Endothelial cell of umbilical vein (primary cell): Measurements from ENCODE around the gene PLB1. TPM values are rescaled to one million over a fixed set of nuclear protein-coding genes. Genes with fewer than 3 reads are reported as not detected.

Source experiments
- BruUV-seq: library from RNA; stranded (reverse); fragments of 400-500 nt; replicated peaks from 2 replicates; lab custom pipeline; 2021; lab: Mats Ljungman, UMichigan
- CTCF ChIA-PET: fragments of 300-600, 350-600 bp; sonication (Branson Sonifier 250); formaldehyde crosslinking; loops from one replicate; lab custom pipeline; 2021; ENCODE audit warnings: antibody characterized with exemption, inconsistent platforms; lab: Charles Lee
- POLR2A ChIA-PET: fragments of 300-600, 350-600 bp; sonication (Branson Sonifier 250); formaldehyde crosslinking; loops from one replicate; lab custom pipeline; 2021; ENCODE audit warnings: antibody characterized with exemption, inconsistent platforms; lab: Charles Lee
- DNase-seq: peaks from one replicate; pipeline ENCODE4 v3.0.0-alpha.2; 2011; ENCODE audit warnings: low read depth, low spot score
- FAIRE-seq: peaks from 2 replicates; lab custom pipeline; 2011; peaks lifted over from hg19 to GRCh38; lab: Jason Lieb, UNC
- H2AFZ ChIP-seq: 2 replicates; pipeline ENCODE4 v1.6.0; 2012; ENCODE audit warnings: low read depth, low read length, control low read depth, inconsistent platforms
- H3K27ac ChIP-seq: 2 replicates; pipeline ENCODE4 v1.5.1; 2011; ENCODE audit warnings: low read depth, mild to moderate bottlenecking, control low read depth, low read length, moderate library complexity; ENCODE audit not compliant: insufficient read depth
- H3K27me3 ChIP-seq, 2 experiments: 2 replicates each; pipeline versions ENCODE4 v1.6.0 to v1.6.1; 2011; ENCODE audit warnings: low read length in 2 of 2, mixed read lengths in 1 of 2; ENCODE audit not compliant: control insufficient read depth in 2 of 2, insufficient read depth in 2 of 2
- H3K36me3 ChIP-seq, 2 experiments: 2 replicates in 1 of 2; 3 replicates in 1 of 2; pipeline ENCODE4 v1.5.1; 2011; ENCODE audit warnings: low read length in 2 of 2, mild to moderate bottlenecking in 1 of 2, moderate library complexity in 1 of 2; ENCODE audit not compliant: control insufficient read depth in 2 of 2, insufficient read depth in 2 of 2; ENCODE audit errors: extremely low read depth in 1 of 2
- H3K4me1 ChIP-seq: 3 replicates; pipeline ENCODE4 v1.5.1; 2011; ENCODE audit warnings: mild to moderate bottlenecking, low read length; ENCODE audit not compliant: control insufficient read depth, insufficient read depth; ENCODE audit errors: extremely low read depth
- H3K4me2 ChIP-seq: 2 replicates; pipeline ENCODE4 v1.6.1; 2011; ENCODE audit warnings: low read length, control low read depth, mixed read lengths; ENCODE audit not compliant: insufficient read depth
- H3K4me3 ChIP-seq, 3 experiments: fragments of 200-600 bp in 1 of 3; sonication (generic), shearing (Covaris generic) in 1 of 3; replicated peaks in 1 of 3; 2 replicates each; pipeline ENCODE4 v1.5.1; 2011 to 2016; ENCODE audit warnings: control low read depth in 3 of 3, low read length in 3 of 3, mild to moderate bottlenecking in 2 of 3, inconsistent platforms in 1 of 3, low read depth in 1 of 3, moderate library complexity in 1 of 3; ENCODE audit not compliant: insufficient read depth in 1 of 3
- H3K79me2 ChIP-seq: 2 replicates; pipeline ENCODE4 v1.6.0; 2012; ENCODE audit warnings: low read length, inconsistent platforms; ENCODE audit not compliant: control insufficient read depth, insufficient read depth
- H3K9ac ChIP-seq: replicated peaks from 2 replicates; pipeline ENCODE3; 2011; ENCODE audit warnings: low read length, control low read depth; ENCODE audit not compliant: insufficient read depth; ENCODE audit errors: extremely low read depth
- H3K9me1 ChIP-seq: replicated peaks from 3 replicates; pipeline ENCODE4 v1.6.0; 2011; ENCODE audit warnings: mild to moderate bottlenecking, low read length; ENCODE audit not compliant: control insufficient read depth, insufficient read depth; ENCODE audit errors: extremely low read depth
- H3K9me3 ChIP-seq: replicated peaks from 2 replicates; pipeline ENCODE4 v1.5.1; 2012; ENCODE audit warnings: low read length, inconsistent platforms; ENCODE audit not compliant: control insufficient read depth, insufficient read depth
- H4K20me1 ChIP-seq: replicated peaks from 2 replicates; pipeline ENCODE3; 2011; ENCODE audit warnings: mild to moderate bottlenecking, low read length; ENCODE audit not compliant: control insufficient read depth, insufficient read depth; ENCODE audit errors: extremely low read depth
- CTCF ChIP-seq, 2 donors: IDR thresholded peaks; 1 replicate in 1 of 2; 2 replicates in 1 of 2; pipeline ENCODE4 v1.5.1; 2011; ENCODE audit warnings: low read length in 2 of 2, mild to moderate bottlenecking in 2 of 2, moderate library complexity in 2 of 2, control low read depth in 1 of 2, inconsistent platforms in 1 of 2, low read depth in 1 of 2; ENCODE audit not compliant: insufficient read depth in 1 of 2; ENCODE audit errors: extremely low read depth in 1 of 2
- EZH2 ChIP-seq: IDR thresholded peaks from 2 replicates; pipeline ENCODE4 v1.6.1; 2012; ENCODE audit warnings: borderline replicate concordance, low read depth, mild to moderate bottlenecking, moderate library complexity, low read length, inconsistent platforms; ENCODE audit not compliant: severe bottlenecking
- FOS ChIP-seq: IDR thresholded peaks from 2 replicates; pipeline ENCODE4 v1.6.1; 2011; ENCODE audit warnings: mild to moderate bottlenecking, low read length, moderate library complexity, borderline replicate concordance; ENCODE audit not compliant: insufficient read depth
- GATA2 ChIP-seq: IDR thresholded peaks from 2 replicates; pipeline ENCODE4 v1.7.0; 2011; ENCODE audit warnings: low read depth, mild to moderate bottlenecking, moderate library complexity, mixed read lengths, low read length; ENCODE audit not compliant: insufficient read length, insufficient read depth
- MAX ChIP-seq: IDR thresholded peaks from 2 replicates; pipeline ENCODE4 v1.6.1; 2011; ENCODE audit not compliant: insufficient read depth, insufficient read length
- POLR2A ChIP-seq: IDR thresholded peaks from 2 replicates; pipeline ENCODE4 v1.6.1; 2012; ENCODE audit warnings: low read depth, mild to moderate bottlenecking, control low read depth, low read length
- POLR2AphosphoS5 ChIP-seq: IDR thresholded peaks from 2 replicates; pipeline ENCODE4 v1.6.1; 2012; ENCODE audit warnings: low read depth, mild to moderate bottlenecking, control low read depth, low read length, moderate library complexity; ENCODE audit not compliant: insufficient read depth
- dilution Hi-C: fragments of 300-500 bp; cut with MboI; formaldehyde crosslinking; loops from one replicate; pipeline ENCODE4 v1.15.0; 2019; ENCODE audit warnings: low sequenced_read_pairs; ENCODE audit not compliant: extremely low pct_ligation_motif_present
- intact Hi-C: fragments of 100-400 bp; cut with micrococcal nuclease; formaldehyde crosslinking; loops from one replicate; pipeline ENCODE4 v1.10.0; 2022
- polyA plus RNA-seq, 4 experiments: library from polyadenylated mRNA; depleted of rRNA in 3 of 4; stranded (reverse) in 3 of 4; unstranded in 1 of 4; fragments of >200 nt; gene quantifications; 2 replicates each; pipeline versions ENCODE4 v1.2.1 to v1.2.3, GENCODE V29; 2011 to 2012; ENCODE audit warnings: missing spikeins in 1 of 4
- total RNA-seq: library from RNA; stranded (reverse); gene quantifications from 2 replicates; pipeline ENCODE4 v1.2.3, GENCODE V29; 2021

The PLB1 gene
- total and polyA plus RNA-seq, 2 donors (not counting 3 experiments of a cell fraction or from before 2014, with no cell fraction given) = 0.75 to 0.80 TPM

- FAIRE-seq (no peak), DNase-seq (no peak)
- H4K20me1 ChIP-seq = no peaks in the 10 kb centered on the region
- POLR2A ChIA-PET = no interaction called here
- no peaks in the 10 kb centered on the region for H3K4me1 ChIP-seq
- intact Hi-C loops = no loop called here
- no peak overlapping the region for H2AFZ ChIP-seq
- no peaks in the 10 kb centered on the region for H3K79me2 ChIP-seq
- no peak overlapping the region for H3K4me2 ChIP-seq
- H3K4me3 ChIP-seq = no peak overlapping the region
- CTCF ChIA-PET = no interaction called here
- no peak overlapping the region for H3K27ac ChIP-seq
- TF ChIP-seq POLR2AphosphoS5 (no peak), MAX (no peak), CTCF (IDR thresholded peaks at IDR 0.05; ENCODE audit: extremely low read depth in 1 of 2, insufficient read depth in 1 of 2, low read depth in 1 of 2, low read length in 2 of 2) (no peak), FOS (no peak), EZH2 (no peak), POLR2A (no peak), GATA2 (no peak)
- H3K36me3 ChIP-seq = no peaks in the 10 kb centered on the region
- H3K9ac ChIP-seq = no peak overlapping the region
- H3K9me1 ChIP-seq = no peaks in the 10 kb centered on the region
- H3K27me3 ChIP-seq = peaks cover 27 to 48% of the 10 kb centered on the region in 2 experiments
- no peaks in the 10 kb centered on the region for H3K9me3 ChIP-seq
- no TSS peak for BruUV-seq
- dilution Hi-C loops = no loop called here
Observed at GRCh38 chr2:28521663-28522062, 25.8 kb downstream of the PLB1 start.
